ENCODE results near the gene NLN.

GRCh38 chr5:65708145-65708544 lies 13.9 kb upstream of the NLN start:
- TF ChIP-seq GATA3 (IDR thresholded peaks at IDR 0.05; ENCODE audit: low read depth, low read length) (no peak), GATA2 (IDR thresholded peaks at IDR 0.05; ENCODE audit: low read depth, low read length) (no peak)
